Measurements from ENCODE around the gene DSN1.

Gene DSN1

GRCh38 chr20:36754656-36755222 lies 18.8 kb downstream of the DSN1 start:
- DNase-seq (ENCODE audit: low read depth), result peak; percentile 20

GRCh38 chr20:36752582-36752981 lies 21.0 kb downstream of the DSN1 start:
- DNase-seq (ENCODE audit: low read depth), result no peak

- DNase-seq (ENCODE audit: low read depth), result peak; percentile 87
Observed at GRCh38 chr20:36745927-36746659, 27.5 kb downstream of the DSN1 start, which contains the start of gene NDRG3. Gene NDRG3 (minus strand): TSS chr20:36746090. CDS start chr20:36721735, 24,355 bp downstream.

GRCh38 chr20:36745234-36745926 lies 28.2 kb downstream of the DSN1 start:
- peak; percentile 8 for DNase-seq (ENCODE audit: low read depth)

- DNase-seq (ENCODE audit: low read depth), result no peak
Observed at GRCh38 chr20:36744764-36745191, 28.8 kb downstream of the DSN1 start.

GRCh38 chr20:36744243-36744642 lies 29.3 kb downstream of the DSN1 start:
- DNase-seq (ENCODE audit: low read depth), result no peak

GRCh38 chr20:36742558-36742957 lies 31.0 kb downstream of the DSN1 start:
- no peak for DNase-seq (ENCODE audit: low read depth)

- DNase-seq (ENCODE audit: low read depth), result no peak
Observed at GRCh38 chr20:36741072-36741471, 32.5 kb downstream of the DSN1 start.

- no peak for DNase-seq (ENCODE audit: low read depth)
Observed at GRCh38 chr20:36737183-36737499, 36.4 kb downstream of the DSN1 start.

GRCh38 chr20:36736451-36737182 lies 36.9 kb downstream of the DSN1 start:
- DNase-seq (ENCODE audit: low read depth), result no peak

GRCh38 chr20:36732456-36732855 lies 41.1 kb downstream of the DSN1 start:
- DNase-seq (ENCODE audit: low read depth), result no peak

- DNase-seq (ENCODE audit: low read depth), result no peak
Observed at GRCh38 chr20:36728986-36729385, 44.6 kb downstream of the DSN1 start.

- no peak for DNase-seq (ENCODE audit: low read depth)
Observed at GRCh38 chr20:36726168-36726567, 47.4 kb downstream of the DSN1 start.

GRCh38 chr20:36720510-36720909 lies 53.1 kb downstream of the DSN1 start:
- DNase-seq (ENCODE audit: low read depth), result no peak

GRCh38 chr20:36717657-36718056 lies 55.9 kb downstream of the DSN1 start:
- no peak for DNase-seq (ENCODE audit: low read depth)

- no peak for DNase-seq (ENCODE audit: low read depth)
Observed at GRCh38 chr20:36717021-36717420, 56.5 kb downstream of the DSN1 start.

- DNase-seq (ENCODE audit: low read depth), result no peak
Observed at GRCh38 chr20:36712775-36713174, 60.8 kb downstream of the DSN1 start.

GRCh38 chr20:36709126-36709525 lies 64.4 kb downstream of the DSN1 start:
- no peak for DNase-seq (ENCODE audit: low read depth)

GRCh38 chr20:36703530-36703929 lies 70.0 kb downstream of the DSN1 start:
- no peak for DNase-seq (ENCODE audit: low read depth)

Measured in T-helper 22 cell (primary cell).